Immature natural killer cell (primary cell): ENCODE measurements around the gene RFX3. TPM values are rescaled to one million over a fixed set of nuclear protein-coding genes. Genes with fewer than 3 reads are reported as not detected.

Experiments used
- DNase-seq, 3 donors: peaks; one replicate each; pipeline ENCODE4 v3.0.0; 2022; ENCODE audit warnings: mixed read lengths in 1 of 3
- H3K27ac Mint-ChIP-seq, 6 donors: one replicate each; pipeline ENCODE4 v1.8.0; 2020; ENCODE audit warnings: mixed read lengths in 6 of 6, mild to moderate bottlenecking in 5 of 6, inconsistent platforms in 4 of 6, moderate library complexity in 3 of 6
- H3K27me3 Mint-ChIP-seq, 3 donors: one replicate each; pipeline ENCODE4 v1.8.0; 2020 to 2021; ENCODE audit warnings: low read depth in 3 of 3, mild to moderate bottlenecking in 3 of 3, mixed read lengths in 3 of 3, moderate library complexity in 3 of 3, inconsistent platforms in 1 of 3
- H3K36me3 Mint-ChIP-seq, 3 donors: one replicate each; pipeline ENCODE4 v1.8.0; 2020; ENCODE audit warnings: mixed read lengths in 3 of 3, inconsistent platforms in 2 of 3, mild to moderate bottlenecking in 2 of 3
- H3K4me1 Mint-ChIP-seq, 2 donors: one replicate each; pipeline ENCODE4 v1.8.0; 2020; ENCODE audit warnings: inconsistent platforms in 2 of 2, mild to moderate bottlenecking in 2 of 2, mixed read lengths in 2 of 2, moderate library complexity in 1 of 2
- H3K4me3 Mint-ChIP-seq, 5 donors: one replicate each; pipeline ENCODE4 v1.8.0; 2020; ENCODE audit warnings: mild to moderate bottlenecking in 5 of 5, mixed read lengths in 5 of 5, inconsistent platforms in 3 of 5, moderate library complexity in 3 of 5
- H3K9me3 Mint-ChIP-seq, 6 donors: one replicate each; pipeline ENCODE4 v1.8.0; 2020; ENCODE audit warnings: mild to moderate bottlenecking in 6 of 6, mixed read lengths in 6 of 6, inconsistent platforms in 4 of 6, moderate library complexity in 3 of 6
- polyA plus RNA-seq, 3 donors: library from polyadenylated mRNA; unstranded; fragments of 300-500 nt; fragmentation: Illumina TruSeq; gene quantifications; one replicate each; pipeline ENCODE4 v1.2.3, GENCODE V29; 2021

The RFX3 gene
- polyA plus RNA-seq, 3 donors from 2014 or later = 4.5 to 6.5 (median 4.5) TPM

- no peaks in the 10 kb centered on the region for H3K27me3 Mint-ChIP-seq
- H3K9me3 Mint-ChIP-seq = no peaks in the 10 kb centered on the region
- H3K36me3 Mint-ChIP-seq = peaks cover 31 to 48% (median 31%) of the 10 kb centered on the region in 3 donors
- H3K27ac Mint-ChIP-seq = no peak overlapping the region
- DNase-seq = no peak
- no peaks in the 10 kb centered on the region for H3K4me1 Mint-ChIP-seq
- no peak overlapping the region for H3K4me3 Mint-ChIP-seq
These were observed 240.2 kb downstream of the RFX3 start for GRCh38 chr9:3285365-3286161.

DNA sequence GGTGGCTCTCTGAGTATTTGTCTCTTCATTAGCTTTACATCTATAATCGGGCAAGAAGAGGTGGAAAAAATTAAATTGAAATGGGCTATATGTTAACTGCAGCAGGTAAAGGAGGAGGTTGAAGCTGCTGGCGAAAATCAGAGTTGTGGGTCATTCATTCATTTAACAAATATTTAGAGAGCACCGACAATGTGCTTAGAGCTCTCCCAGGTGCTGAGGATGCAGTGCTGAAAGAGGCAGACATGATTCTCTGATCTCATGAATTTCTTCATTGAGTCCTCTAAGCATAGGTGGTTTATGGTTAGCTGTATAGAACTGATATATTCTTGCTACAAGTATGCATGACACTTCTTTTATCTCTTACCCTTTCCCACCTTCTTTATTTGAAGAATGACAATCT, 243.4 kb downstream of the RFX3 start:
- no peak overlapping the region for H3K4me3 Mint-ChIP-seq
- peaks cover 19 to 25% (median 21%) of the 10 kb centered on the region in 3 donors for H3K36me3 Mint-ChIP-seq
- peak overlapping the region in 1 of 6 donors; percentile 6 for H3K27ac Mint-ChIP-seq
- peaks cover 0 to 1% (median 0%) of the 10 kb centered on the region in 3 donors for H3K27me3 Mint-ChIP-seq
- no peaks in the 10 kb centered on the region for H3K9me3 Mint-ChIP-seq
- no peak for DNase-seq
- peaks cover 2 to 4% of the 10 kb centered on the region in 2 donors for H3K4me1 Mint-ChIP-seq

DNA sequence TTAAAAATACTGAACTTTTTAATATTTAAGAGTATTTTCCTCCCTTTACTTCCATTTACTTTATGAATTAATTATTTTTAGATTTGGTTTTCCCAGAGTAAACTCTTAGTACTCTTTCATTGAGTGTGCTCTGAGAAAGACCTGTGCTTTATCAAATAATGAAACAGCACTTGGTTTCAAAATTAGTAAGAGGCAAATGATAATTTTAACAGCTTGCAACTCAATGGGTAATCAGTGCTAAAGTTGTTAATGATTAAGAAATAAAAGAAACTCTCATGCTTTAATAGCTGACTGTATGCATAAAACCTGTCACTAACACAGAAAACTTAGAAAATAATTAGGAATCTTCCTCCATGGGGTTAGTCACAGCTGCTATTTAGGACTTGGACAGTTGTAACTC, 244.4 kb downstream of the RFX3 start:
- peaks cover 11 to 17% (median 14%) of the 10 kb centered on the region in 3 donors for H3K36me3 Mint-ChIP-seq
- no peak for DNase-seq
- H3K4me3 Mint-ChIP-seq = no peak overlapping the region
- peaks cover 8 to 12% of the 10 kb centered on the region in 2 donors for H3K4me1 Mint-ChIP-seq
- peaks cover 0 to 1% (median 0%) of the 10 kb centered on the region in 3 donors for H3K27me3 Mint-ChIP-seq
- no peak overlapping the region for H3K27ac Mint-ChIP-seq
- no peaks in the 10 kb centered on the region for H3K9me3 Mint-ChIP-seq

GRCh38 chr9:3277200-3277599, 248.6 kb downstream of the RFX3 start:
- peaks cover 15 to 19% (median 16%) of the 10 kb centered on the region in 3 donors for H3K36me3 Mint-ChIP-seq
- peaks cover 0 to 1% (median 0%) of the 10 kb centered on the region in 3 donors for H3K27me3 Mint-ChIP-seq
- no peak overlapping the region for H3K27ac Mint-ChIP-seq
- peak in 1 of 3 donors; percentile 2 for DNase-seq
- H3K9me3 Mint-ChIP-seq = no peaks in the 10 kb centered on the region
- no peak overlapping the region for H3K4me3 Mint-ChIP-seq
- H3K4me1 Mint-ChIP-seq = peaks cover 8 to 12% of the 10 kb centered on the region in 2 donors

GRCh38 chr9:3271581-3271980, 254.2 kb downstream of the RFX3 start:
- DNase-seq = no peak
- peaks cover 41 to 45% (median 41%) of the 10 kb centered on the region in 3 donors for H3K36me3 Mint-ChIP-seq
- no peaks in the 10 kb centered on the region for H3K27me3 Mint-ChIP-seq
- H3K4me1 Mint-ChIP-seq = no peaks in the 10 kb centered on the region
- H3K27ac Mint-ChIP-seq = no peak overlapping the region
- no peak overlapping the region for H3K4me3 Mint-ChIP-seq
- no peaks in the 10 kb centered on the region for H3K9me3 Mint-ChIP-seq

- Mint-ChIP-seq H3K9me3 (no peaks in the 10 kb centered on the region), H3K27me3 (no peaks in the 10 kb centered on the region), H3K27ac (no peak overlapping the region), H3K4me3 (no peak overlapping the region), H3K4me1 (no peaks in the 10 kb centered on the region), H3K36me3 (peaks cover 41 to 45% (median 41%) of the 10 kb centered on the region in 3 donors)
- DNase-seq = no peak
These were observed 254.6 kb downstream of the RFX3 start for GRCh38 chr9:3271157-3271556.

- no peak overlapping the region for H3K27ac Mint-ChIP-seq
- no peaks in the 10 kb centered on the region for H3K27me3 Mint-ChIP-seq
- no peaks in the 10 kb centered on the region for H3K4me1 Mint-ChIP-seq
- no peak overlapping the region for H3K4me3 Mint-ChIP-seq
- H3K9me3 Mint-ChIP-seq = no peaks in the 10 kb centered on the region
- no peak for DNase-seq
- H3K36me3 Mint-ChIP-seq = peaks cover 45 to 51% (median 49%) of the 10 kb centered on the region in 3 donors
These were observed 257.6 kb downstream of the RFX3 start for GRCh38 chr9:3268223-3268622.

GRCh38 chr9:3263698-3264097, 262.1 kb downstream of the RFX3 start:
- DNase-seq = no peak
- Mint-ChIP-seq H3K27me3 (peaks cover 0 to 1% (median 0%) of the 10 kb centered on the region in 3 donors), H3K27ac (no peak overlapping the region), H3K4me3 (no peak overlapping the region), H3K36me3 (peaks cover 34 to 47% (median 36%) of the 10 kb centered on the region in 3 donors), H3K4me1 (no peaks in the 10 kb centered on the region), H3K9me3 (no peaks in the 10 kb centered on the region)

DNA sequence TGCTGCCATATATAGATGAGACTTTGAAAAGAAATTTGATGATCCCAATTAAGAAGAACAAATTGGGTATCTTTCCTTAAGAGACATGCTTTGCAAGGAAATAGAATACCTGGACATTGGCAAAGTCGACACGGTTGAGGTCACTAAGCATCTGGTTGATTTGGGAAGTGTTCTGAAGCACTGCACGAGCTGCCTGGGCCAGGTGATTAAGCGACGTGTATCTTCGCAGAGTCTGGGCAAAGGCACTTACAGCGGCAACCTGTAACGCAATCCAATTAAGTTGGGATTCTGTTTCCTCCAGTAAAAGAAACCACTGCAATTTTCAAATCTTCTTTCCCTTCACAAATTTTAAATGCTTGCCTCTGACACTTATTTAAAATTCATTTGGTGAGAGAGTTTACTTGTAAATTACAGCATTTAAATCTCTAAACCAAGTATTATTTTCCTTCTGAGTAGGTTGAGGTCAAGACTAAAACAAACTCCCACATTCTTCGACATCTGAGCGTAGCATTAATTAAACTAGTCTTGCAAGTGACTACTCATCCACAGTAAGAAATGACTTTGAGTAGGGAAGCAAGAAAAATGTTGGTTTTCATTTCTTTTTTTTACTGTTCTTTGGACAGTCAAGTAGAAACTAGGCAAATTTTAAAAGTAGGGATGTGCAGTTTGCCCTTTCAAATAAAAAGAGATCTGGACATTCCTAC, 262.8 kb downstream of the RFX3 start:
- H3K27ac Mint-ChIP-seq = no peak overlapping the region
- no peak overlapping the region for H3K4me3 Mint-ChIP-seq
- no peak for DNase-seq
- H3K9me3 Mint-ChIP-seq = no peaks in the 10 kb centered on the region
- H3K4me1 Mint-ChIP-seq = no peaks in the 10 kb centered on the region
- H3K27me3 Mint-ChIP-seq = peaks cover 0 to 1% (median 0%) of the 10 kb centered on the region in 3 donors
- H3K36me3 Mint-ChIP-seq = peaks cover 32 to 46% (median 34%) of the 10 kb centered on the region in 3 donors

GRCh38 chr9:3261484-3261883, 264.3 kb downstream of the RFX3 start:
- Mint-ChIP-seq H3K4me1 (no peaks in the 10 kb centered on the region), H3K27ac (no peak overlapping the region), H3K4me3 (no peak overlapping the region), H3K9me3 (no peaks in the 10 kb centered on the region), H3K27me3 (peaks cover 0 to 1% (median 0%) of the 10 kb centered on the region in 3 donors), H3K36me3 (peaks cover 30 to 46% (median 33%) of the 10 kb centered on the region in 3 donors)
- DNase-seq = no peak

- Mint-ChIP-seq H3K27ac (no peak overlapping the region), H3K36me3 (peaks cover 39 to 53% (median 50%) of the 10 kb centered on the region in 3 donors), H3K4me3 (no peak overlapping the region)
These were observed 269.1 kb downstream of the RFX3 start for GRCh38 chr9:3256571-3257330.

GRCh38 chr9:3251309-3251708, 274.5 kb downstream of the RFX3 start:
- Mint-ChIP-seq H3K9me3 (no peaks in the 10 kb centered on the region), H3K4me3 (no peak overlapping the region)

More at GRCh38 chr9:3256571-3257330, 269.1 kb downstream of the RFX3 start:
- no peak for DNase-seq
- Mint-ChIP-seq H3K4me1 (no peaks in the 10 kb centered on the region), H3K27me3 (peaks cover 0 to 1% (median 0%) of the 10 kb centered on the region in 3 donors), H3K9me3 (no peaks in the 10 kb centered on the region)

DNA sequence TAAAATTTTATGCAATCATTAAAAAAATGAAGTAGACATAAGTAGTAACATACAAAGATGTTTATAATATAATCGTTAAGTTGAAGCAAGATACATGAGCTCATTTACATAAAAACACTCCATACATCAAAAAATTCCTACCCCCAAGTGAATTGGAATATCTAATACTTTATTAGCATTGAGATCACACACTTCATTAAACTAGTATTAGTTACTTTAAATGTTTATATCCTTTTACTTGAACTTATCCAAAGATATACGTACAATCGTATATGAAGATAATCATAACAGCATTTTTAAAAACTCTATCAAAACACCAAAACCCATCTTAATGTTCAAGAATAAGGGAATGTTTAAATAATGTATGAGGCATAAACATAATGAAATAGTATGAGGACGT, 275.1 kb downstream of the RFX3 start:
- no peak for DNase-seq
- Mint-ChIP-seq H3K4me3 (no peak overlapping the region), H3K36me3 (peaks cover 30 to 53% (median 42%) of the 10 kb centered on the region in 3 donors), H3K27ac (no peak overlapping the region), H3K9me3 (no peaks in the 10 kb centered on the region), H3K27me3 (no peaks in the 10 kb centered on the region), H3K4me1 (no peaks in the 10 kb centered on the region)

More at GRCh38 chr9:3251309-3251708, 274.5 kb downstream of the RFX3 start:
- Mint-ChIP-seq H3K36me3 (peaks cover 31 to 52% (median 41%) of the 10 kb centered on the region in 3 donors), H3K27me3 (no peaks in the 10 kb centered on the region), H3K27ac (no peak overlapping the region), H3K4me1 (no peaks in the 10 kb centered on the region)
- no peak for DNase-seq
